ENCODE results near the gene CCDC27.

- no peak for TF ChIP-seq CTCF (IDR thresholded peaks at IDR 0.05)
- no peak for TF ChIP-seq EZH2 (IDR thresholded peaks at IDR 0.05; ENCODE audit: borderline replicate concordance, insufficient read depth, low read depth, low read length, poor library complexity, severe bottlenecking)
Measured at GRCh38 chr1:3777647-3778589, 25.7 kb downstream of the CCDC27 start.
